Muscle layer of colon (tissue), 2 donors: Measurements from ENCODE around the gene CACNA1E.

Source experiments
- H3K27ac ChIP-seq: one replicate; pipeline ENCODE4 v1.7.0; 2013; ENCODE audit warnings: low read depth, mild to moderate bottlenecking, low read length, moderate library complexity
- H3K27me3 ChIP-seq, 2 donors: one replicate each; pipeline ENCODE4 v1.7.0; 2013; ENCODE audit warnings: low read length in 2 of 2, mild to moderate bottlenecking in 2 of 2; ENCODE audit not compliant: insufficient read depth in 2 of 2, control insufficient read depth in 1 of 2
- H3K36me3 ChIP-seq: one replicate; pipeline ENCODE4 v1.7.0; 2013; ENCODE audit warnings: mild to moderate bottlenecking, low read length; ENCODE audit not compliant: insufficient read depth
- H3K4me1 ChIP-seq: one replicate; pipeline ENCODE4 v1.7.0; 2013; ENCODE audit warnings: mild to moderate bottlenecking, low read length; ENCODE audit not compliant: insufficient read depth
- H3K4me3 ChIP-seq, 2 donors: one replicate each; pipeline ENCODE4 v1.7.0; 2013; ENCODE audit warnings: low read length in 2 of 2, low read depth in 1 of 2, mild to moderate bottlenecking in 1 of 2, moderate library complexity in 1 of 2
- H3K9ac ChIP-seq: one replicate; pipeline ENCODE4 v1.7.0; 2013; ENCODE audit warnings: low read length
- H3K9me3 ChIP-seq: one replicate; pipeline ENCODE4 v1.7.0; 2013; ENCODE audit warnings: mild to moderate bottlenecking, low read length
- donor health status: abdominal sarcoma.
- donor health status: Adenocarcinoma of cecum.

The CACNA1E gene

DNA sequence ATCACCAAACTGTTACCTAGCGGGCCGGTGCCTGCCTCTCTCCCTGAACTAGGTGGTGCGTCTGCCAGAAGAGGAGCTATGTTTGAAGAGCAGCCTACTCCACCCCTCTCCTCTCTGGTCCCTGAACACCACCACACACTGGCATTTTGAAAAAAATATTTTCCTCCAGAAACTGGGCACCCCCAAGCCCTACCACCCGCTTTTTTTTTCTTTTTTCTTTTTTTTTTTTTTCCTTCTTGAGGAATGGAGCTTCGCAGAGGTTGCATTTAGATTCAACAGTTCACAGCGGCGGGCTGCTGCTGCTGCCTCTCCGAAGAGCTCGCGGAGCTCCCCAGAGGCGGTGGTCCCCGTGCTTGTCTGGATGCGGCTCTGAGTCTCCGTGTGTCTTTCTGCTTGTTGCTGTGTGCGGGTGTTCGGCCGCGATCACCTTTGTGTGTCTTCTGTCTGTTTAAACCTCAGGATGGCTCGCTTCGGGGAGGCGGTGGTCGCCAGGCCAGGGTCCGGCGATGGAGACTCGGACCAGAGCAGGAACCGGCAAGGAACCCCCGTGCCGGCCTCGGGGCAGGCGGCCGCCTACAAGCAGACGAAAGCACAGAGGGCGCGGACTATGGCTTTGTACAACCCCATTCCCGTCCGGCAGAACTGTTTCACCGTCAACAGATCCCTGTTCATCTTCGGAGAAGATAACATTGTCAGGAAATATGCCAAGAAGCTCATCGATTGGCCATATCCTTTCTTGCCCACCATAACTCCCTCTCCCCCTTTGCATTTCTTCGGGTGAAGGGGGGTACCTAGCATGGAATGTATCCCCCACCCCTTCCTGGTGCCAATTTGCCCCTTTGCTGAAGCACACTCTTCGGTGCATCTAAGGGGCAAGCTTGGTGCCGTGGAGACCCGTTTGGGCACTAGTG, at the start of gene CACNA1E:
Gene CACNA1E (plus strand): TSS at position 233 of the 911 bp plus-strand sequence. CDS start 228 bp downstream, at position 461.
- no peaks in the 10 kb centered on the region for H3K9me3 ChIP-seq
- peaks cover 4% of the 10 kb centered on the region for H3K4me1 ChIP-seq
- peak within 1 kb of the TSS in 1 of 2 donors; percentile 14 for H3K4me3 ChIP-seq
- H3K9ac ChIP-seq, result no peak within 1 kb of the TSS
- H3K27ac ChIP-seq, result no peak within 1 kb of the TSS
- no peaks in the 10 kb centered on the region for H3K36me3 ChIP-seq
- peaks cover 38 to 52% of the 10 kb centered on the region in 2 donors for H3K27me3 ChIP-seq

DNA sequence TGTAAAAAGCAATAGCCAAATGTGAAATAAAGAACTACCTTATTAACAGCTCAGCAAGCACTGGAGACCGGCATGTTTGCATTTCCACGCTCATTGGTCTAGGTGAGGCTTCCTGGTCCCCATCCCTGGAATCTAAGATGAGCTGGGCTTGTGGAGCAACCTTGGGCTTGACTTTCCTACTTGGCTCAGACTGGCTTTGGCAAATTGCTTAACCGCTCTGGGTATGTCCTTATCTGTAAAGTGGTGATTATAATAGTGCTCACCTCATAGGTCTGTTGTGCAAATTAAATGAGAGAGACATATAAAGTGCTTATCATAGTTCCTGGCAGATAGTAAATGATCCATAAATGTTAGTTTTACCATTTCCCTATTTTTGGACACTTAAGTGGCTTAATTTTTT, 49.4 kb upstream of the CACNA1E start:
- Histone ChIP-seq H3K27me3 (peaks cover 0 to 5% of the 10 kb centered on the region in 2 donors), H3K36me3 (no peaks in the 10 kb centered on the region), H3K27ac (no peak overlapping the region), H3K9ac (no peak overlapping the region), H3K9me3 (no peaks in the 10 kb centered on the region), H3K4me3 (no peak overlapping the region), H3K4me1 (no peaks in the 10 kb centered on the region)

- Histone ChIP-seq H3K9me3 (no peaks in the 10 kb centered on the region), H3K4me3 (no peak overlapping the region), H3K27ac (no peak overlapping the region), H3K27me3 (peaks cover 0 to 5% of the 10 kb centered on the region in 2 donors), H3K9ac (no peak overlapping the region), H3K36me3 (no peaks in the 10 kb centered on the region), H3K4me1 (peaks cover 3% of the 10 kb centered on the region)
These were observed 45.3 kb upstream of the CACNA1E start for GRCh38 chr1:181438013-181438412.

DNA sequence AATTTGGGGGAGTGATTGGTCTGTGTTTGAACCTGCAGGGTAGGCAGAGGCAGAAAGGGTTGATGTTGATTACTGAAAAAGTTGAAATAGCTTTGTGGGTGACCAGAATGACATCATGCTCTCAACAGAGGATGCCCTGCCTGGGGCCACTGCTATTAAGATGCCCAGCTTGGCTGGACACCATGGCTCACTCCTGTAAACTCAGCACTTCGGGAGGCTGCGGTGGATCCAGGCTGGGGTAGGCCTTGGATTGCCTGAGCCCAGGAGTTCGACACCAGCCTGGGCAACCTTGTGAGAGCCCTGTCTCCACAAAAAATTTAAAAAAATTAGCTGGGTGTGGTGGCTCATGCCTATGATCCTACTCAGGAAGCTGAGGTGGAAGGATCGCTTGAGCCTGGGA, 42.8 kb upstream of the CACNA1E start:
- Histone ChIP-seq H3K4me3 (no peak overlapping the region), H3K9me3 (no peaks in the 10 kb centered on the region), H3K9ac (no peak overlapping the region), H3K27ac (no peak overlapping the region), H3K36me3 (no peaks in the 10 kb centered on the region), H3K4me1 (peaks cover 3% of the 10 kb centered on the region), H3K27me3 (no peaks in the 10 kb centered on the region)

GRCh38 chr1:181442181-181442525, 41.2 kb upstream of the CACNA1E start:
- Histone ChIP-seq H3K9me3 (no peaks in the 10 kb centered on the region), H3K27ac (no peak overlapping the region)

DNA sequence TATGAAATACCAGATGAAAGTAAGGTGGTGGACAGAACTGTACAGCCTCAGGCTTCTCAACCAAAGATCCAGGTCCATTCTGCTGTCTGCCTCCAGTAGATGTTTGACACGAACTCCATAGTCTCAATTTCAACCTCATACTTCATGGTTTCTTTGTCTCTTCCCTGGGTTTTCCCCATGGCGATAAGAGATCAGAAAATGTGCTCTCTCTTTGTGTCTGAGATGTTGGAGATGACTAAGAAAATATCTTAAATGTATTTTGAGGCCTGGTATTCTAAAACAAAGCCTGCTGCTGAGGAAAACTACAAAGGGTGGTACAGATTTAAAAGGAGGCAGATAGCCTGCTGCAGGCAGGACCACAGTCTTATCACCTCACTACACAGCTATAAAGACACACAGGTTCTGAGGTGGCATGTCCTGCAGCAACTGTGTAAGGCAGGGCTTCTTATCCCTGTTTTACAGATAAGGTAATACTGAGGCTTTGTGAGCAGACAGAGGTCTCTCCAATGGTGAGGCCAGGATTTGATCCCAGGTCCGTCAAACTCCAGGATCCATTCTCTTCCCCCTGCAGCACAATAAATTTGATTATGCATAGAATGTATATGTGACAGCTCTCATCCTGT, 40.0 kb upstream of the CACNA1E start:
- Histone ChIP-seq H3K36me3 (no peaks in the 10 kb centered on the region), H3K27ac (no peak overlapping the region), H3K4me3 (no peak overlapping the region), H3K9me3 (no peaks in the 10 kb centered on the region), H3K27me3 (no peaks in the 10 kb centered on the region), H3K4me1 (peaks cover 3% of the 10 kb centered on the region), H3K9ac (no peak overlapping the region)

More at GRCh38 chr1:181442181-181442525, 41.2 kb upstream of the CACNA1E start:
- Histone ChIP-seq H3K4me3 (no peak overlapping the region), H3K9ac (no peak overlapping the region), H3K4me1 (peaks cover 3% of the 10 kb centered on the region), H3K36me3 (no peaks in the 10 kb centered on the region), H3K27me3 (no peaks in the 10 kb centered on the region)

DNA sequence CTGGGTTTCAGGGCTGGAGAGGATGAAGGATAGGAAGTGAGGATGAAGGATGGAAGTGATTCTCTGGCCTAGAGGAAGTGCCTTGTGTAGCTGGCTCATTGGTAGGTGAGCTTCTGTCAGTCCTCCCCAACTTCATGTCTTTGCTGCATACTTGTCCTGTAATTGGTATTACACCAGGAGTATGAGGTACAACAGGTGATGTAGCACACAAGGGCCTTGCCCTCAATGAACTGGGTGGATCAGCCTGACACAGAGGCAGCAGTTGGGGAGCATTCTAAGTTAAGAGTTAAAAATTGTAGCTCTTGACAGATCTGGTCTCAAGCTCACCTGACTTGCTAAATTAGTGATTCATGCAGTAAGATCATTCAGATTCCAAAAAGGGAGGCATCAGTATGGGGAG, 37.9 kb upstream of the CACNA1E start:
- Histone ChIP-seq H3K4me3 (no peak overlapping the region), H3K27me3 (no peaks in the 10 kb centered on the region), H3K27ac (no peak overlapping the region), H3K9ac (no peak overlapping the region), H3K9me3 (no peaks in the 10 kb centered on the region), H3K4me1 (peaks cover 3% of the 10 kb centered on the region), H3K36me3 (no peaks in the 10 kb centered on the region)

GRCh38 chr1:181448461-181448860, 34.9 kb upstream of the CACNA1E start:
- Histone ChIP-seq H3K27me3 (no peaks in the 10 kb centered on the region), H3K27ac (no peak overlapping the region), H3K9me3 (no peaks in the 10 kb centered on the region), H3K4me3 (no peak overlapping the region), H3K4me1 (no peaks in the 10 kb centered on the region), H3K36me3 (no peaks in the 10 kb centered on the region), H3K9ac (no peak overlapping the region)

DNA sequence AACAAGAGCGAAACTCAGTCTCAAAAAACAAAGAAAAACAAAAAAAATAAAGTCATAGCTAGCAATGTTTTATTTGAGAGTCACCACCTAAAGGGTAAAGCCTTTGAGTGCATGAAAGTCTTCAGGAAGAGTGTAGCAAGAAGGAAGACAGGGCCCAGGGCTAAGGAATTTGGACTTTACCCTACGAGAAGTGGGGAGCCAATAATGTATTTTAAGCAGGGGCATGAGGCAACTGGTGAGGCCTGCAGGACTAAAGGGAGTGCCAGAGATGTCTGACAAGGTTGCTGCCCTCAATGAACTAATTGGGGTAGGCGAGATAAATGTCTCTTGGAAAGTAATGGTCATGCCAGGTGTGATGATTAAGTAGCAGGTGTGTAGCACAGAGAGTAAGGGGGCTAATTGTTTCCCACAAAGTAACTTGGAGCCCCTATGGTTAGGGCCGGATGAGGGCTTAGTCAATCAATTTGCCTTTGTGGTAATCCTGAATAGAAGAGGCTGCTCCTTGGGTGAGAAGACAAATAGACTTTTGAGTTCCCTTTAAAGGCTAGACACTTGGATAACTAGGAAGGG, 31.6 kb upstream of the CACNA1E start:
- no peaks in the 10 kb centered on the region for H3K9me3 ChIP-seq
- no peaks in the 10 kb centered on the region for H3K4me1 ChIP-seq
- H3K4me3 ChIP-seq, result no peak overlapping the region
- no peak overlapping the region for H3K27ac ChIP-seq
- no peak overlapping the region for H3K9ac ChIP-seq
- H3K36me3 ChIP-seq, result no peaks in the 10 kb centered on the region
- H3K27me3 ChIP-seq, result no peaks in the 10 kb centered on the region

- no peaks in the 10 kb centered on the region for H3K36me3 ChIP-seq
- no peaks in the 10 kb centered on the region for H3K4me1 ChIP-seq
- H3K27me3 ChIP-seq, result no peaks in the 10 kb centered on the region
- no peaks in the 10 kb centered on the region for H3K9me3 ChIP-seq
- H3K9ac ChIP-seq, result no peak overlapping the region
- no peak overlapping the region for H3K27ac ChIP-seq
- no peak overlapping the region for H3K4me3 ChIP-seq
These were observed 30.6 kb upstream of the CACNA1E start for GRCh38 chr1:181452746-181453145.

DNA sequence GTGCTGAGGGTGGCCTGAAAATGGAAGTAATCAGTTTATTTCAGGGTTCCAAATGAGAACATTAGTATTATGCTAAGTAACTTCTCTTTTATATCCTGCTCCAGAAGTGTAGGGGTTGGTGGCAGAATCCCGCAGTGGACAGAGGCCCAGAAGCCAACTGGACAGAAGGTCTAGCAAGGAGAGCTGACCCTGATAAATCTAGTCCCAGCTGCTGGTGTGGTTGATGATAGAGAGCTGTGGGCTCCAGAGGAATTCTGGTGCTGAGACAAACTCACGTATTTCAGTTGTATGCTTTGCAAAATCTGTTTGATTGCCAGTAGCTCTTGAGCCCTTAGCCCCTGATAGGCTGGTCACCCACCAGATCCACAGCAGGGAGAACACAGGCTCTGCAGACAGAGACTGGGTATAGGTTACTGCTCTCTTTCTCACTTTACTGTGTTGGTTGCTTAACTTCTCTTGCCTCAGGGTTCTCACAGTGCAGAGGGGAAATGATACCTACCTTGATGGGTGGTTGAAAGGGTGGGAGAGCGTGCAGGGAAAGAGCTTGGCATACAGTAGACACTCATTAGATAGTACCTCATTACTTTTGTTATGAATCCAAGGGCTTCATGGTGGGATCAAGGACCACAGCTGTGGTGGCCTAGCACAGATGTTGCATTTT, 29.6 kb upstream of the CACNA1E start:
- H3K9ac ChIP-seq, result no peak overlapping the region
- no peaks in the 10 kb centered on the region for H3K27me3 ChIP-seq
- no peak overlapping the region for H3K4me3 ChIP-seq
- no peaks in the 10 kb centered on the region for H3K36me3 ChIP-seq
- H3K27ac ChIP-seq, result no peak overlapping the region
- no peaks in the 10 kb centered on the region for H3K9me3 ChIP-seq
- no peaks in the 10 kb centered on the region for H3K4me1 ChIP-seq
